ENCODE measurements around the gene NFATC1.

DNA sequence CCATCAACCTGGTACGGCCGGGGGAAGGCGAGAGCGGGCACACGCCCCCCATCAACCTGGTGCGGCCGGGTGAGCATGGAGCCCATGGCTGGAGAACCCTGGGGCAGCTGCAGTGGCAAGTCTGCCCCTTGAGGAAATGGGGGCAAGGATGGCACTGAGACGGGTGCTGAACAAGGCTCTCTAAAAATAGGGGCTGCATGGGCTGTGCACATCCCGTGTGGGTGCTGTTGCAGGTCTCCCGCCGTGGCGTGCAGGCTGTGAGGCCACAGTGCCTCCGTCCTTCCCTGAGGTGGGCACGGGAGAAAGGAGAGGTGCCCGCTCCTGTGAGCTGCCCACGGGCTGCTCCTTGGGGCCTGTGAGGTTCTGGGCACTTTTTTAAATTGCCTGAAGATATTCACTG lies 99.2 kb downstream of the NFATC1 start:
- TF ChIP-seq, protein P1, sequence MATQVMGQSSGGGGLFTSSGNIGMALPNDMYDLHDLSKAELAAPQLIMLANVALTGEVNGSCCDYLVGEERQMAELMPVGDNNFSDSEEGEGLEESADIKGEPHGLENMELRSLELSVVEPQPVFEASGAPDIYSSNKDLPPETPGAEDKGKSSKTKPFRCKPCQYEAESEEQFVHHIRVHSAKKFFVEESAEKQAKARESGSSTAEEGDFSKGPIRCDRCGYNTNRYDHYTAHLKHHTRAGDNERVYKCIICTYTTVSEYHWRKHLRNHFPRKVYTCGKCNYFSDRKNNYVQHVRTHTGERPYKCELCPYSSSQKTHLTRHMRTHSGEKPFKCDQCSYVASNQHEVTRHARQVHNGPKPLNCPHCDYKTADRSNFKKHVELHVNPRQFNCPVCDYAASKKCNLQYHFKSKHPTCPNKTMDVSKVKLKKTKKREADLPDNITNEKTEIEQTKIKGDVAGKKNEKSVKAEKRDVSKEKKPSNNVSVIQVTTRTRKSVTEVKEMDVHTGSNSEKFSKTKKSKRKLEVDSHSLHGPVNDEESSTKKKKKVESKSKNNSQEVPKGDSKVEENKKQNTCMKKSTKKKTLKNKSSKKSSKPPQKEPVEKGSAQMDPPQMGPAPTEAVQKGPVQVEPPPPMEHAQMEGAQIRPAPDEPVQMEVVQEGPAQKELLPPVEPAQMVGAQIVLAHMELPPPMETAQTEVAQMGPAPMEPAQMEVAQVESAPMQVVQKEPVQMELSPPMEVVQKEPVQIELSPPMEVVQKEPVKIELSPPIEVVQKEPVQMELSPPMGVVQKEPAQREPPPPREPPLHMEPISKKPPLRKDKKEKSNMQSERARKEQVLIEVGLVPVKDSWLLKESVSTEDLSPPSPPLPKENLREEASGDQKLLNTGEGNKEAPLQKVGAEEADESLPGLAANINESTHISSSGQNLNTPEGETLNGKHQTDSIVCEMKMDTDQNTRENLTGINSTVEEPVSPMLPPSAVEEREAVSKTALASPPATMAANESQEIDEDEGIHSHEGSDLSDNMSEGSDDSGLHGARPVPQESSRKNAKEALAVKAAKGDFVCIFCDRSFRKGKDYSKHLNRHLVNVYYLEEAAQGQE (IDR thresholded peaks at IDR 0.05; ENCODE audit: borderline replicate concordance) = no peak
- TF ChIP-seq, protein P2, sequence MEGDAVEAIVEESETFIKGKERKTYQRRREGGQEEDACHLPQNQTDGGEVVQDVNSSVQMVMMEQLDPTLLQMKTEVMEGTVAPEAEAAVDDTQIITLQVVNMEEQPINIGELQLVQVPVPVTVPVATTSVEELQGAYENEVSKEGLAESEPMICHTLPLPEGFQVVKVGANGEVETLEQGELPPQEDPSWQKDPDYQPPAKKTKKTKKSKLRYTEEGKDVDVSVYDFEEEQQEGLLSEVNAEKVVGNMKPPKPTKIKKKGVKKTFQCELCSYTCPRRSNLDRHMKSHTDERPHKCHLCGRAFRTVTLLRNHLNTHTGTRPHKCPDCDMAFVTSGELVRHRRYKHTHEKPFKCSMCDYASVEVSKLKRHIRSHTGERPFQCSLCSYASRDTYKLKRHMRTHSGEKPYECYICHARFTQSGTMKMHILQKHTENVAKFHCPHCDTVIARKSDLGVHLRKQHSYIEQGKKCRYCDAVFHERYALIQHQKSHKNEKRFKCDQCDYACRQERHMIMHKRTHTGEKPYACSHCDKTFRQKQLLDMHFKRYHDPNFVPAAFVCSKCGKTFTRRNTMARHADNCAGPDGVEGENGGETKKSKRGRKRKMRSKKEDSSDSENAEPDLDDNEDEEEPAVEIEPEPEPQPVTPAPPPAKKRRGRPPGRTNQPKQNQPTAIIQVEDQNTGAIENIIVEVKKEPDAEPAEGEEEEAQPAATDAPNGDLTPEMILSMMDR (IDR thresholded peaks at IDR 0.05; ENCODE audit: poor library complexity, severe bottlenecking) = no peak
- TF ChIP-seq EP300 (conservative IDR thresholded peaks at IDR 0.05; ENCODE audit: poor library complexity, severe bottlenecking) (no peak), POLR2AphosphoS5 (IDR thresholded peaks at IDR 0.05) (no peak), EZH2 (IDR thresholded peaks at IDR 0.05; ENCODE audit: borderline replicate concordance, insufficient read depth, low read length, poor library complexity, severe bottlenecking) (no peak)
